DND-41 (cell line): Measurements from ENCODE around the gene TMEM254.

Experiments
- EZH2 ChIP-seq: IDR thresholded peaks from 3 replicates; pipeline ENCODE4 v1.6.1; 2012; ENCODE audit warnings: borderline replicate concordance, low read depth, mild to moderate bottlenecking, moderate library complexity, low read length, inconsistent platforms; ENCODE audit not compliant: severe bottlenecking
- TF ChIP-seq, protein P1 (sequence below): IDR thresholded peaks from 2 replicates; pipeline ENCODE4 v1.5.1; 2012; ENCODE audit warnings: borderline replicate concordance, low read length, moderate library complexity, mild to moderate bottlenecking; ENCODE audit not compliant: poor library complexity, severe bottlenecking; ENCODE audit errors: extremely low read depth

DNA sequence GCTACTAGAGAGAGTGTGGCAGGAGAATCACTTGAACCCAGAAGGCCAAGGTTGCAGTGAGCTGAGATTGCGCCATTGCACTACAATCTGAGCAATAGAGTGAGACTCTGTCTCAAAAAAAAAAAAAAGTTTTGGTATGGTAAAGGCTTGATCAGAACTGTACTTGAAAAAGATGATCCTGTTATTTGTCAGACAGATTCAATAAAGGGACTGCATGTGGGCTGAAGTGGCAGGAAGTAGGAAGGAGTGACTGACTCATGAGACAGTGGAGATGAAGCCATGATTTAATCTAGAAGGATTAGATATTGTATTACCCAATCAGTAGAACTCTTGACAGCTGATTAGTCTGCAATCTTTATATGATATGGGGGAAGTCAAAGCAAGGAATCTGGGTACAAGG is 2.7 kb upstream of the TMEM254 start:
- TF ChIP-seq, protein P1, sequence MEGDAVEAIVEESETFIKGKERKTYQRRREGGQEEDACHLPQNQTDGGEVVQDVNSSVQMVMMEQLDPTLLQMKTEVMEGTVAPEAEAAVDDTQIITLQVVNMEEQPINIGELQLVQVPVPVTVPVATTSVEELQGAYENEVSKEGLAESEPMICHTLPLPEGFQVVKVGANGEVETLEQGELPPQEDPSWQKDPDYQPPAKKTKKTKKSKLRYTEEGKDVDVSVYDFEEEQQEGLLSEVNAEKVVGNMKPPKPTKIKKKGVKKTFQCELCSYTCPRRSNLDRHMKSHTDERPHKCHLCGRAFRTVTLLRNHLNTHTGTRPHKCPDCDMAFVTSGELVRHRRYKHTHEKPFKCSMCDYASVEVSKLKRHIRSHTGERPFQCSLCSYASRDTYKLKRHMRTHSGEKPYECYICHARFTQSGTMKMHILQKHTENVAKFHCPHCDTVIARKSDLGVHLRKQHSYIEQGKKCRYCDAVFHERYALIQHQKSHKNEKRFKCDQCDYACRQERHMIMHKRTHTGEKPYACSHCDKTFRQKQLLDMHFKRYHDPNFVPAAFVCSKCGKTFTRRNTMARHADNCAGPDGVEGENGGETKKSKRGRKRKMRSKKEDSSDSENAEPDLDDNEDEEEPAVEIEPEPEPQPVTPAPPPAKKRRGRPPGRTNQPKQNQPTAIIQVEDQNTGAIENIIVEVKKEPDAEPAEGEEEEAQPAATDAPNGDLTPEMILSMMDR: no peak
- TF ChIP-seq EZH2: no peak
